A549 (cell line): Measurements from ENCODE around the gene NADK. TPM values are rescaled to one million over a fixed set of nuclear protein-coding genes. Genes with fewer than 3 reads are reported as not detected.

ENCODE experiments used
- ATAC-seq, 2 experiments: fragments of 200-7000 bp in 1 of 2; fragments of >200 bp in 1 of 2; cut with Nextera tagmentation in 1 of 2; cut with Tn5 transposase in 1 of 2; 3 replicates each; pipeline versions ENCODE4 v1.8.0 to v1.9.1; 2018 to 2020; ENCODE audit warnings: mild to moderate bottlenecking in 1 of 2, moderate library complexity in 1 of 2
- CTCF ChIA-PET: fragments of 300-600 bp; sonication (Branson Sonifier 250); formaldehyde crosslinking; extraction: SDS; loops from one replicate; lab custom pipeline; 2021; ENCODE audit warnings: antibody characterized with exemption, inconsistent platforms; lab: Yijun Ruan, JAX
- POLR2A ChIA-PET: fragments of 350-600 bp; formaldehyde crosslinking; extraction: SDS; loops from one replicate; lab custom pipeline; 2021; ENCODE audit warnings: antibody characterized with exemption, inconsistent platforms; lab: Yijun Ruan, JAX
- DNase-seq, 2 experiments: peaks; one replicate each; pipeline versions ENCODE4 v3.0.0 to v3.0.0-alpha.2; 2011 to 2016; ENCODE audit warnings: low read depth in 1 of 2, low spot score in 1 of 2
- FAIRE-seq: peaks from 2 replicates; lab custom pipeline; 2011; peaks lifted over from hg19 to GRCh38; lab: Jason Lieb, UNC
- H3K27ac ChIP-seq, 2 experiments: fragments of >200 bp; sonication (Bioruptor Twin); formaldehyde crosslinking; 3 replicates each; pipeline ENCODE4 v1.5.1; 2016 to 2017
- H3K4me1 ChIP-seq: fragments of >200 bp; sonication (Bioruptor Twin); formaldehyde crosslinking; 3 replicates; pipeline ENCODE4 v1.6.1; 2016
- H3K4me2 ChIP-seq: fragments of >200 bp; sonication (Bioruptor Twin); formaldehyde crosslinking; 3 replicates; pipeline ENCODE4 v1.6.1; 2016
- H3K4me3 ChIP-seq: fragments of >200 bp; sonication (Bioruptor Twin); formaldehyde crosslinking; 3 replicates; pipeline ENCODE4 v1.5.1; 2016
- H3K9me3 ChIP-seq: fragments of >200 bp; sonication (Bioruptor Twin); formaldehyde crosslinking; 3 replicates; pipeline ENCODE4 v1.6.1; 2016
- ATOH8 ChIP-seq: fragments of 250-450 bp; sonication (Bioruptor Pico); IDR thresholded peaks from 2 replicates; pipeline ENCODE4 v1.5.0; 2020; ENCODE audit warnings: low read depth, mild to moderate bottlenecking, moderate library complexity
- CBX8 ChIP-seq: fragments of 200-600 bp; sonication (generic); IDR thresholded peaks from 2 replicates; pipeline ENCODE4 v1.6.1; 2016
- CEBPB ChIP-seq, 2 experiments: fragments of >200 bp in 1 of 2; sonication (Bioruptor Twin) in 1 of 2; formaldehyde crosslinking in 1 of 2; IDR thresholded peaks; 2 replicates each; pipeline ENCODE4 v1.6.1; 2012 to 2016
- CHD2 ChIP-seq: fragments of 150-350 bp; IDR thresholded peaks from 2 replicates; pipeline ENCODE4 v1.6.1; 2014; ENCODE audit warnings: low read length; ENCODE audit not compliant: partially characterized antibody
- EP300 ChIP-seq, 2 experiments: fragments of >200 bp; sonication (Bioruptor Twin); formaldehyde crosslinking; IDR thresholded peaks; 2 replicates in 1 of 2; 3 replicates in 1 of 2; pipeline ENCODE4 v1.6.1; 2016 to 2017
- ESRRA ChIP-seq: fragments of 150-350 bp; IDR thresholded peaks from 2 replicates; pipeline ENCODE4 v1.6.1; 2014; ENCODE audit warnings: mild to moderate bottlenecking, low read length, borderline replicate concordance
- FOSB ChIP-seq: fragments of 250-450 bp; sonication (Bioruptor Pico); IDR thresholded peaks from 2 replicates; pipeline ENCODE4 v1.5.0; 2020; ENCODE audit warnings: mild to moderate bottlenecking, moderate library complexity
- HDAC2 ChIP-seq: fragments of 200-600 bp; sonication (generic); IDR thresholded peaks from 2 replicates; pipeline ENCODE4 v1.6.1; 2016
- HES2 ChIP-seq: fragments of >200 bp; sonication (Bioruptor Twin); formaldehyde crosslinking; IDR thresholded peaks from 2 replicates; pipeline ENCODE4 v1.6.1; 2016
- HOXA7 ChIP-seq: fragments of 250-450 bp; sonication (Bioruptor Pico); IDR thresholded peaks from 2 replicates; pipeline ENCODE4 v1.5.0; 2020; ENCODE audit warnings: mild to moderate bottlenecking, moderate library complexity
- HOXB5 ChIP-seq: fragments of 250-450 bp; sonication (Bioruptor Pico); IDR thresholded peaks from 2 replicates; pipeline ENCODE4 v1.5.0; 2020; ENCODE audit warnings: mild to moderate bottlenecking, moderate library complexity
- JUNB ChIP-seq: fragments of >200 bp; sonication (Bioruptor Twin); formaldehyde crosslinking; IDR thresholded peaks from 2 replicates; pipeline ENCODE4 v1.6.1; 2016
- NFE2L2 ChIP-seq: fragments of 150-350 bp; conservative IDR thresholded peaks from 2 replicates; pipeline ENCODE4 v1.6.1; 2014; ENCODE audit warnings: low read length
- NR3C1 ChIP-seq: fragments of >200 bp; sonication (Bioruptor Twin); formaldehyde crosslinking; IDR thresholded peaks from 3 replicates; pipeline ENCODE4 v1.6.1; 2017
- PBX3 ChIP-seq: IDR thresholded peaks from 2 replicates; pipeline ENCODE4 v1.6.1; 2012
- POLR2AphosphoS2 ChIP-seq: conservative IDR thresholded peaks from 2 replicates; pipeline ENCODE4 v1.6.1; 2012; ENCODE audit warnings: low read length, improper control_type of control experiment, inconsistent platforms
- RAD21 ChIP-seq, 2 experiments: fragments of >200 bp in 1 of 2; sonication (Bioruptor Twin) in 1 of 2; formaldehyde crosslinking in 1 of 2; IDR thresholded peaks in 1 of 2; conservative IDR thresholded peaks in 1 of 2; 2 replicates in 1 of 2; 3 replicates in 1 of 2; pipeline ENCODE4 v1.6.1; 2012 to 2018; ENCODE audit warnings: inconsistent platforms in 1 of 2
- SREBF2 ChIP-seq: fragments of 450-650 bp; IDR thresholded peaks from 2 replicates; pipeline ENCODE4 v1.6.1; 2014; ENCODE audit warnings: mild to moderate bottlenecking, moderate library complexity
- ZFP36 ChIP-seq: fragments of 450-650 bp; IDR thresholded peaks from 2 replicates; pipeline ENCODE4 v1.6.1; 2014; ENCODE audit warnings: borderline replicate concordance; ENCODE audit not compliant: partially characterized antibody
- WGBS: methylation state at CpG from one replicate; pipeline ENCODE4 v1.1.6; 2017; ENCODE audit errors: missing lambda C conversion rate; 5-methylcytosine and 5-hydroxymethylcytosine counted together
- polyA plus RNA-seq, 4 experiments: library from polyadenylated mRNA; depleted of rRNA in 3 of 4; stranded (reverse); fragments of >200 nt; fragmentation: RNase III in 1 of 4; extraction: RNeasy Plus Mini Kit Qiagen cat#74134 plus additional on column Dnase treatment in 1 of 4; gene quantifications; 2 replicates in 3 of 4; 3 replicates in 1 of 4; pipeline ENCODE4 v1.2.3, GENCODE V29; 2011 to 2017
- TF ChIP-seq, protein P1 (sequence below): IDR thresholded peaks from 2 replicates; pipeline ENCODE4 v1.6.1; 2012
- TF ChIP-seq, protein P2 (sequence below): IDR thresholded peaks from 2 replicates; pipeline ENCODE4 v1.6.1; 2012; ENCODE audit warnings: low read depth, borderline replicate concordance
- TF ChIP-seq, protein P3 (sequence below): fragments of >200 bp; sonication (Bioruptor Twin); formaldehyde crosslinking; IDR thresholded peaks from 3 replicates; pipeline ENCODE4 v1.5.1; 2016

NADK gene
- polyA plus RNA-seq, 2 of the 4 experiments (the other 2 are of a cell fraction), result 35.8 to 38.4 TPM

GRCh38 chr1:1763657-1764621 is 14.3 kb downstream of the NADK start:
- no peak overlapping the region for H3K4me2 ChIP-seq
- FAIRE-seq, result no peak
- peaks cover 23% of the 10 kb centered on the region for H3K4me1 ChIP-seq
- POLR2A ChIA-PET, result no interaction called here
- TF ChIP-seq NR3C1 (no peak), HDAC2 (no peak), HES2 (peak; percentile 37; the same call in 1 of the 2 replicates), PBX3 (no peak), POLR2AphosphoS2 (no peak), CEBPB (IDR thresholded peaks at IDR 0.05) (peak; percentile 66 to 88; a peak in 3 of 4 replicates), HOXB5 (CRISPR knock-in tag) (no peak), FOSB (no peak), RAD21 (conservative IDR thresholded peaks at IDR 0.05 in 1 of 2, IDR thresholded peaks at IDR 0.05 in 1 of 2) (peak; percentile 19 to 26; a peak in 2 of 5 replicates), EP300 (IDR thresholded peaks at IDR 0.05) (no peak), CBX8 (no peak), JUNB (no peak), SREBF2 (no peak), ZFP36 (no peak)
- TF ChIP-seq, protein P1, sequence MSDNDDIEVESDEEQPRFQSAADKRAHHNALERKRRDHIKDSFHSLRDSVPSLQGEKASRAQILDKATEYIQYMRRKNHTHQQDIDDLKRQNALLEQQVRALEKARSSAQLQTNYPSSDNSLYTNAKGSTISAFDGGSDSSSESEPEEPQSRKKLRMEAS, result 0 out of 2 replicates have a peak, but pooled peaks have one; percentile 23
- TF ChIP-seq, protein P2, sequence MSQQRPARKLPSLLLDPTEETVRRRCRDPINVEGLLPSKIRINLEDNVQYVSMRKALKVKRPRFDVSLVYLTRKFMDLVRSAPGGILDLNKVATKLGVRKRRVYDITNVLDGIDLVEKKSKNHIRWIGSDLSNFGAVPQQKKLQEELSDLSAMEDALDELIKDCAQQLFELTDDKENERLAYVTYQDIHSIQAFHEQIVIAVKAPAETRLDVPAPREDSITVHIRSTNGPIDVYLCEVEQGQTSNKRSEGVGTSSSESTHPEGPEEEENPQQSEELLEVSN, result no peak
- TF ChIP-seq, protein P3, sequence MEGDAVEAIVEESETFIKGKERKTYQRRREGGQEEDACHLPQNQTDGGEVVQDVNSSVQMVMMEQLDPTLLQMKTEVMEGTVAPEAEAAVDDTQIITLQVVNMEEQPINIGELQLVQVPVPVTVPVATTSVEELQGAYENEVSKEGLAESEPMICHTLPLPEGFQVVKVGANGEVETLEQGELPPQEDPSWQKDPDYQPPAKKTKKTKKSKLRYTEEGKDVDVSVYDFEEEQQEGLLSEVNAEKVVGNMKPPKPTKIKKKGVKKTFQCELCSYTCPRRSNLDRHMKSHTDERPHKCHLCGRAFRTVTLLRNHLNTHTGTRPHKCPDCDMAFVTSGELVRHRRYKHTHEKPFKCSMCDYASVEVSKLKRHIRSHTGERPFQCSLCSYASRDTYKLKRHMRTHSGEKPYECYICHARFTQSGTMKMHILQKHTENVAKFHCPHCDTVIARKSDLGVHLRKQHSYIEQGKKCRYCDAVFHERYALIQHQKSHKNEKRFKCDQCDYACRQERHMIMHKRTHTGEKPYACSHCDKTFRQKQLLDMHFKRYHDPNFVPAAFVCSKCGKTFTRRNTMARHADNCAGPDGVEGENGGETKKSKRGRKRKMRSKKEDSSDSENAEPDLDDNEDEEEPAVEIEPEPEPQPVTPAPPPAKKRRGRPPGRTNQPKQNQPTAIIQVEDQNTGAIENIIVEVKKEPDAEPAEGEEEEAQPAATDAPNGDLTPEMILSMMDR, result 0 out of 3 replicates have a peak, but pooled peaks have one; percentile 5
- no peak overlapping the region for H3K4me3 ChIP-seq
- CTCF ChIA-PET, result interaction anchor here (1.2 to 1.7 kb wide), 3 partner anchors 9 to 142 kb away, joined by 3 to 5 read pairs (median 4); no protein-coding TSS in a partner anchor
- H3K9me3 ChIP-seq, result no peaks in the 10 kb centered on the region
- peak; percentile 80 to 87 for ATAC-seq
- DNase-seq, result peak in 1 of 2 experiments; percentile 67
- H3K27ac ChIP-seq, result peak overlapping the region in 1 of 2 experiments; percentile 58; a peak in 2 of 6 replicates
- 81% methylated on average over 23 of the region's 32 CpGs for WGBS

- ATAC-seq, result no peak
- 90% methylated on average over 19 of the region's 23 CpGs for WGBS
- Histone ChIP-seq H3K27ac (no peak overlapping the region), H3K4me3 (no peak overlapping the region), H3K4me1 (peaks cover 36% of the 10 kb centered on the region), H3K4me2 (no peak overlapping the region), H3K9me3 (no peaks in the 10 kb centered on the region)
- no peak for TF ChIP-seq ATOH8 (CRISPR knock-in tag)
- TF ChIP-seq CHD2, result no peak
- no peak for TF ChIP-seq HOXA7 (CRISPR knock-in tag)
- no peak for TF ChIP-seq ESRRA
- no peak for TF ChIP-seq NFE2L2
- no peak for DNase-seq
- no peak for FAIRE-seq
- ChIA-PET CTCF (interaction anchor here (1.4 kb wide), 1 partner anchor 144 kb away, joined by 3 read pairs; no protein-coding TSS in a partner anchor), POLR2A (no interaction called here)
Measured at GRCh38 chr1:1761504-1762376, 16.5 kb downstream of the NADK start.
